HG02981 (cell line): ENCODE data around the gene EEPD1.

Experiments used
- ATAC-seq: cut with Tn5 transposase; IDR thresholded peaks from one replicate; pipeline ENCODE4 v1.9.1; 2021; ENCODE audit warnings: mild to moderate bottlenecking, moderate library complexity; ENCODE audit not compliant: unreplicated experiment

The EEPD1 gene

DNA sequence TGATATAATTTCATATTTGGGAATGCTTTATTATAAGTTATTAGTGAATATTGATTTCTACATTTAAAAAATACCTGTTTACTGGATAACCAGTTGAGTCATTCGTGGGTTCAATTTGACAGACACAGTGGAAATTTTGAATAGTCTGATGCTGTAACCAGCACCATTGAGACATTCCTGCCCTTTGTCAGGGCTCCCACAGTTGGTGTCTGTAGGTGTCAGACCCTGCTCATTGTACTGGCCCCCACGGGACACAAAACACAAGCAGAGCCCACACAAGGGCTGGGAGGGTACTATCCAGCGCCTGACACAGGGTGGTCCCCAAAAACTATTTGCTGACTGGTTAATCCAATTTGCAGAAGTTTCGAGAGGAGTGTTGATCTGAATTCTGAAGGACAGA lies 35.9 kb downstream of the EEPD1 start:
- no peak for ATAC-seq

- no peak for ATAC-seq
Observed at GRCh38 chr7:36190447-36191291, 37.6 kb downstream of the EEPD1 start.

DNA sequence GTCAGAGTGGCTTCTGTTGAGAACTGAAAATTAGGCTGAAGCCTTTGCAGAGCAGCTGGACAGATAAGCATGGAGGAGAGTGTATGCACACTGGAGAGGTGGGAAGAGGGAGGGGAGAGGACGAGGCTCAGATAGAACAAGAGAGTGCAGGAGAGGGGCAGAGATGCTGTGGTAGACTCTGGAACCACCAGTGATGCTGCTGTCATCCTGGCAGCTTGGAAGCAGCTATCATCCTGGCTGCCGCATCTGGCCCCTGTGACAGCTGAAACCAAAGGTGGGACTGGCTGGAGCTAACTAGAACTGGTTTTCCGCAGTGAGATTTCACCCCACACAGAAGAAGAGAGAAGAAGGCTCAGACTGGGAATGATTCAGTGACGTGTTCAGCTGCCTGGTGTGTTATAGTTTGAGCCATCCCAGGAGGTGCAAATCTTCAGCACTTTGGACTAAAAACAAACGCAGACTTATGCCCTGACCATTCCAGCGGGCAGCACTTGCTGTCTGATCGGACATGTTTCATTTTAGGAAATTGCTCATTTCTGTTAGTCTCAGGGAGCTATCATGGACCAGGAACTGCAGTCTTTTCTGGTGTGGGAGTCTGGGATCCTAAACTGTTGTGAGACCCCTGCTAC lies 38.4 kb downstream of the EEPD1 start:
- ATAC-seq, result no peak

DNA sequence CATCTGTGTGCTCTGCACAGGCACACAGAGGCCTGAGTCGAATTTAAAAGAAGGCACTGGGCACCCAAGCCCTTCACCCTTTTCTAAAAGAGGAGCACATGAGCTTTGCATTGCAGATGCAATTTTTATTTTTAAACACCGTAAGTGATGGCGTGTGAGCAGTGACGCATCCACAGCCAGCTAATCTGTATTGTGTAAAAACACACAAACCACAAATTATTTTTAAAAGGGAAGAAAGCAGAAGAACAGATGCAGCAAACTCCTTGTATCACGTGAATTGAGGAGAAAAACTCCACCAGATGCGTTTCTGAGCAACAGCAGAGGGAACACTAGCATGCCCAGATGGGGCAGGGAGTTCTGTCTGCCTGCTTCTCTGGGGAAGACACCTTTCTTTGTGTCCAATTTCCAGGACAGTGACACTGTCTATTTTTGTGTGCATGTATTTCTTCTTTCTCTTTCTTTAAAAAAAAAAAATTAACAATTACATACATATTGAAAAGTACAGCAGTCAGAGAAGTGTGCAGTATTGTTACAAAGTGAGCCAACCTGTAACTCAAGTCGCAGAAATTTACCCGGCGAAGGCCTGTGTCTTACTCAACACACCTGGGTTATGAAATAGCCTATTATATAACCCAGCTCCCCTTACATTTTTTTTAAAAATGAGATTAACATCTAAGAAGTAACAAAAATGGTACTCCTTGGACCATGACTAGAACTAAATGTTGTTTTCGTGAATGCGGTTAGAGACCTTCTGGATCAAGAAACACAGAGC lies 39.2 kb downstream of the EEPD1 start:
- ATAC-seq, result no peak

- ATAC-seq, result no peak
Observed at GRCh38 chr7:36192877-36193276, 39.8 kb downstream of the EEPD1 start.

- ATAC-seq, result no peak
Observed at GRCh38 chr7:36198854-36199266, 45.8 kb downstream of the EEPD1 start.

DNA sequence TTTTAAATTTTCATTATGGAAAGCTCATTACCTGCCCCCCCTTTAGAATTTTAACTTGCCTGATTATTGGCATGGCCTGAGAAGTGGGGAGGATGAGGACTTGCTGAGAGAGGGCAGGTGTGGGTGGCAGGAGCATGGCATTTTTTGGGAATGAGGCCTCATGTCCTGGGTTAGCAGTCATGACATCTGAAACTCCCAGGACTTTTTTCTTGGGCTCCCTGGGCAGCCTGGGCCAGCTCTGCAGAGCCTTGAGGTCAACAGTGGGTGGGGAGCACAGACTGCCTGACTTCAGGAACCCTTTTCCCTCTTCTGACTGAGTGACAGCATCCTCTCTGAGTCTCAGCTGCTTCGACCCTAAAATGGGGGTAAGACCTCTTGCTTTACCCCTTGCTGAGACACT lies 46.3 kb downstream of the EEPD1 start:
- no peak for ATAC-seq

GRCh38 chr7:36201122-36201723 lies 48.2 kb downstream of the EEPD1 start:
- no peak for ATAC-seq

- no peak for ATAC-seq
Observed at GRCh38 chr7:36202398-36202797, 49.3 kb downstream of the EEPD1 start.

DNA sequence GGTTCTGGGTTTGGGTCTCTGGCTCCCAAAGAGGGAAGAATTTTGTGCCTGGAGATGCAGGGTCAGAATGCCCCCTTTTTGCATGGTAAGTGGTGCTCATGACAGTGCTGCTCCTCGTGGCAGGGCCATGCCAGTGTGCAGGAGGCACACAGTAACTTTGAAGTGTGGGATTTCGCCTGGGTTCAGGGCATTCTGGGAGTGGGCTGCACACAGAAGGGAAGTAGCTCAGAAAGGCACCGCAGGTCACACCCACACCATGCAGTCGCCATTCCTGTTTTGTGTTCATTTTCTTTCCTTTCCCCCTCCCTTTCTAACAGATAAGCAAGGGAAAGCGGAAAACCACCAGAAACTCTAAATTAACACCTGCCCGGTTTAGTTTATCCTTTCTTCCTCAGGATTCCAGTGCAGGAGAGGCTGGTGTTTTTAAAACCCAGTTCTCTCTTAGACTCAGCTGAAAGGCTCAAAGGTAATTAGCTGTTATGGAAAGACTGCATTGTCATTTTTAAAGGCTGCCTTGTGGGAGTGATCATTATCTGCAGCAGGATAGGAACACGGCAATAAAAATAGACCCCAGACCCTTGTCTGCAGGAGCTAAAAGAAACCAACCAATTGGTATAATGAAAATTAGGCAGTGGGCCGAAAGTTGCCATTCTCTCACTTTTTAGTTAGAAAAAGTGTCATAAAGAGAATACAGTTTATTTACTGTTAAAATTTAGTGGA lies 50.2 kb downstream of the EEPD1 start:
- ATAC-seq, result no peak

DNA sequence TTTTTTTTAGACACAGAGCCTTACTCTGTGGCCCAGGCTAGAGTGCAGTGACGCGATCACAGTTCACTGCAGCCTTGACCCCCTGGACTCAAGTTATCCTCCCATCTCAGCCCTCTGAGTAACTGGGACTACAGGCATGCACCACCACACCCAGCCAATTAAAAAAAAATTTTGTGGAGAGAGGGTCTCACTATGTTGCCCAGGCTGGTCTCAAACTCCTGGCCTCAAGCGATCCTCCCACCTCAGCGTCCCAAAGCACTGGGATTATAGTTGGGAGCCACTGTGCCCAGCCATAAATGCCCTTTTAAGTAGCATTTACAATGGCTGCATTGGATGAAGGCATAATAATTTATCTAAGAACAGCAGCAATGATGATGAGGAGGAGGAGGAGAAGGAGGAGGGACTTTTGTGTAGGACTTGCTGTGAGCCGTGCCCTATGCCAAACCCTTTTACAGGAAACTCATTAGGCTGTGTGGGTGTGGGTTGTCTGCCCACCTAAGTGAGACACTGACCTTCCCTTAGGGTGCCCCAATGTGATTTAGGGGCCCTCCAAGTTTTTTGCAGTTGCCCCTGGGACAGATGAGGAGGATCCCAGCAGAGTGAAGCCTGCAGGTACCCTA lies 51.1 kb downstream of the EEPD1 start:
- no peak for ATAC-seq

GRCh38 chr7:36204929-36205635 lies 52.0 kb downstream of the EEPD1 start:
- no peak for ATAC-seq

DNA sequence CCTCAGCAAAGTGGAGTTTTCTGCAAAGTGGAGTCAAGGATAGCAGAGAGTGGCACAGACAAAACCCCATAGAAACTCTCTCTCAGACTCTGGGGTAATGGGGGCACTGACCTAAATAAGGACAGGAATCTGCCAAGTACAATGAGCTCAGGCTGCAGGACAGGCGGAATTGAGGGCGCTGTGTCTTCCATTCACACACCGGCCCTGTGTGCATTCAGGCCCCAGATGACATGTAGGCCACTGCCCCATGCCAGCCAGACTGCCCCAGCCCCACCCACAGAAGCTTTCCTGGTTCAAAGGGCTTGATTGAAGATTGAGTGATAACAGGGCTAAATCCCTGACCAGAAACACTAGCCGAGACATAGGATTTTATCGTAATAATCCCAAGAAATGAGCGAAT lies 52.7 kb downstream of the EEPD1 start:
- no peak for ATAC-seq

DNA sequence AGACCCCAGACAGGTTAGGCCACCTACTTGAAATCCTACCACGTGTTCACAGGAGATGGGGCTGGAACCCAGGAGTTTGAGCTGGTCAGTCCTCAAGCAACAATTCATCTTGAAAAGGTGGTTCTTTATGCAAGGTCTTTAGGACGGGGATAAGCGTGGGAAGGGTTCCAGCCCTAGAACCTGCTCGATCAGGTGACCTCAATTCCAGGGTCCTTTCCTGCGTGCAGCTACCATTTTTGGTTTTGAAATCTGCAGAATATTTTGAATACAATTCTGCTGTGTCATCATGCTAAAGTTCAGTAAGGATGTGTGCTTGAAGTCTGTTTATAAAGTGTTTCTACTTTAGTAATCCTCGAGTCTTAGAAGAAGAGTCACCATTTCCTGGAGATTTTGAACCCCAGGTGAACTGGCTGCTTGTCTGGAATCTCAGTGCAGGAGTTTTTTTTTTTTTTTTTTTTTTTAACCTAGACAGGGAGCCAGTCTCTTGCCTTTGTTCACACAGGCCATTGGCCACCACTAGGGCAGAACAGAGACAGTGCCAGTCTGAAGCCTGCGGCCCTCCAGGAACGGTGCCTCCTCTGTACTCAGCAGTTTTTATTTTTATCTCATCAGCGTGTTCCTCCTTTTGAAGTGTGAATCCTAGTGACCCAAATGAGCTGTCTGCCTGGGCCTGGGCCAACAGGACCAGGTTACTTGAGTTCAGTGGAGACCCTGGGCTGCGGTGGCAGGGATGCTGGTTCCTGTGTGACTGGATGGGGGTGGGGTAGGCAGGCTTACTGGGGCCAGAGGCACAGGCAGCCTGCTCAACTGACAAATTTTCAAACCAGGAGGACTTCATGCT lies 54.6 kb downstream of the EEPD1 start:
- ATAC-seq, result no peak

- no peak for ATAC-seq
Observed at GRCh38 chr7:36208426-36208825, 55.4 kb downstream of the EEPD1 start.

GRCh38 chr7:36208997-36209813 lies 56.2 kb downstream of the EEPD1 start:
- ATAC-seq, result no peak

DNA sequence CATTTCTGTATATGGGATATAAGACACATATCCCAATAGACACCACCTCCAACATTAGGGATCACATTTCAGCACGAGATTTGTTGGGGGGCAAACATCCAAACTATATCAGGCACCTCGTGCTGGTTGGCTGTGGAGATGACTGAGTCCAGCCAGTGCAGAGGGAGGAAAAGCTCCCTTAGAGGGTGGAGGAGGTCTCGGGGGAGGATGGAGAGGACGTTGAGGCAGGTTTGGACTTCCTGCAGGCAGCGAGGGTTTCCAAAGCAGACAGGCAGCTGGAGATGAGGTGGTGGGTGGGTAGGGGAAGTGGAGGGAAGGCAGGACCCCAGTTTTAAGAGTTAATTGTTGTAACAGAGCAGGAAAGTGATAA lies 56.7 kb downstream of the EEPD1 start:
- ATAC-seq, result no peak
